GM19240 (cell line): ENCODE data around the gene MSMO1.

Source experiments
- DNase-seq: peaks from one replicate; pipeline ENCODE4 v3.0.0; 2011; ENCODE audit warnings: low spot score; ENCODE audit not compliant: insufficient read length

The MSMO1 gene

GRCh38 chr4:165388756-165389155, 61.3 kb downstream of the MSMO1 start:
- no peak for DNase-seq
